Thoracic aorta (tissue), 2 donors: ENCODE data around the gene TBL1X. TPM values are rescaled to one million over a fixed set of nuclear protein-coding genes. Genes with fewer than 3 reads are reported as not detected.

ENCODE experiments used
- ATAC-seq: fragments of 150-250 bp; one replicate; pipeline ENCODE4 v1.8.0; 2017; ENCODE audit warnings: low read depth; ENCODE audit not compliant: insufficient number of reproducible peaks, low FRiP score
- DNase-seq: peaks from one replicate; pipeline ENCODE4 v3.0.0-alpha.2; 2020; ENCODE audit warnings: low spot score
- H3K27ac ChIP-seq, 2 donors: fragments of 200-600 bp; sonication (generic); 1 replicate in 1 of 2; 2 replicates in 1 of 2; pipeline ENCODE4 v1.5.1; 2016; ENCODE audit warnings: mild to moderate bottlenecking in 2 of 2, moderate library complexity in 2 of 2
- H3K27me3 ChIP-seq: fragments of 200-600 bp; sonication (generic); replicated peaks from 2 replicates; pipeline ENCODE4 v1.6.0; 2016; ENCODE audit warnings: mild to moderate bottlenecking; ENCODE audit not compliant: insufficient read depth
- H3K36me3 ChIP-seq: fragments of 200-600 bp; sonication (generic); one replicate; pipeline ENCODE4 v1.5.1; 2016
- H3K4me1 ChIP-seq, 2 donors: fragments of 200-600 bp; sonication (generic); 1 replicate in 1 of 2; 2 replicates in 1 of 2; pipeline versions ENCODE4 v1.5.1 to v1.6.0; 2016; ENCODE audit warnings: low read depth in 2 of 2, mild to moderate bottlenecking in 1 of 2; ENCODE audit not compliant: control insufficient read depth in 1 of 2
- H3K4me3 ChIP-seq: fragments of 200-600 bp; sonication (generic); 2 replicates; pipeline ENCODE4 v1.5.1; 2016; ENCODE audit warnings: mild to moderate bottlenecking
- H3K9me3 ChIP-seq: fragments of 200-600 bp; sonication (generic); 2 replicates; pipeline ENCODE4 v1.5.1; 2016
- CTCF ChIP-seq: fragments of 200-600 bp; sonication (generic); IDR thresholded peaks from one replicate; pipeline ENCODE4 v1.5.1; 2019; ENCODE audit warnings: antibody characterized with exemption
- total RNA-seq, 2 donors: library from RNA; depleted of rRNA; stranded (reverse); fragments of >200 nt; gene quantifications; one replicate each; pipeline versions ENCODE4 v1.1.0 to v1.2.3, GENCODE V29; 2016

TBL1X gene
- total RNA-seq, 2 donors from 2014 or later, result 37.9 to 39.7 TPM

- ATAC-seq, result no peak
- H3K27ac ChIP-seq, result no peak overlapping the region
- H3K4me1 ChIP-seq, result no peaks in the 10 kb centered on the region
- H3K4me3 ChIP-seq, result no peak overlapping the region
- H3K9me3 ChIP-seq, result no peaks in the 10 kb centered on the region
- H3K27me3 ChIP-seq, result no peaks in the 10 kb centered on the region
- DNase-seq, result no peak
- TF ChIP-seq CTCF, result no peak
- H3K36me3 ChIP-seq, result no peaks in the 10 kb centered on the region
Observed at GRCh38 chrX:9730078-9730477, 265.2 kb downstream of the TBL1X start.

- DNase-seq (no peak), ATAC-seq (no peak)
- TF ChIP-seq CTCF, result no peak
Observed at GRCh38 chrX:9730752-9731151, 265.9 kb downstream of the TBL1X start.

GRCh38 chrX:9737363-9737762 lies 272.5 kb downstream of the TBL1X start:
- no peak overlapping the region for H3K27ac ChIP-seq
- H3K4me3 ChIP-seq, result no peak overlapping the region
- no peaks in the 10 kb centered on the region for H3K36me3 ChIP-seq
- H3K4me1 ChIP-seq, result no peaks in the 10 kb centered on the region
- no peaks in the 10 kb centered on the region for H3K9me3 ChIP-seq
- no peaks in the 10 kb centered on the region for H3K27me3 ChIP-seq
- no peak for TF ChIP-seq CTCF
- DNase-seq (no peak), ATAC-seq (no peak)

More at GRCh38 chrX:9730752-9731151, 265.9 kb downstream of the TBL1X start:
- Histone ChIP-seq H3K9me3 (no peaks in the 10 kb centered on the region), H3K4me1 (no peaks in the 10 kb centered on the region), H3K4me3 (no peak overlapping the region), H3K27me3 (no peaks in the 10 kb centered on the region), H3K27ac (no peak overlapping the region), H3K36me3 (no peaks in the 10 kb centered on the region)

- TF ChIP-seq CTCF, result no peak
- DNase-seq (no peak), ATAC-seq (no peak)
- no peak overlapping the region for H3K4me3 ChIP-seq
- H3K27me3 ChIP-seq, result no peaks in the 10 kb centered on the region
- no peaks in the 10 kb centered on the region for H3K36me3 ChIP-seq
- no peaks in the 10 kb centered on the region for H3K9me3 ChIP-seq
- no peaks in the 10 kb centered on the region for H3K4me1 ChIP-seq
- no peak overlapping the region for H3K27ac ChIP-seq
Observed at GRCh38 chrX:9738151-9738550, 273.3 kb downstream of the TBL1X start.

GRCh38 chrX:9739130-9739529 lies 274.3 kb downstream of the TBL1X start:
- Histone ChIP-seq H3K27me3 (no peaks in the 10 kb centered on the region), H3K27ac (no peak overlapping the region), H3K36me3 (no peaks in the 10 kb centered on the region), H3K4me1 (no peaks in the 10 kb centered on the region), H3K9me3 (no peaks in the 10 kb centered on the region), H3K4me3 (no peak overlapping the region)
- DNase-seq, result no peak
- no peak for TF ChIP-seq CTCF
- ATAC-seq, result no peak
